Adipocyte (in vitro differentiated cells): ENCODE data around the gene APP.

Source experiments
- DNase-seq: peaks from one replicate; pipeline ENCODE4 v3.0.0-alpha.2; 2015; ENCODE audit warnings: low read depth
- H3K27me3 ChIP-seq: replicated peaks from 2 replicates; pipeline ENCODE4 v1.7.0; 2013; ENCODE audit warnings: mild to moderate bottlenecking, low read length, moderate library complexity; ENCODE audit not compliant: control insufficient read depth, insufficient read depth
- H3K36me3 ChIP-seq: 2 replicates; pipeline ENCODE4 v1.7.0; 2013; ENCODE audit warnings: low read length, mild to moderate bottlenecking, moderate library complexity; ENCODE audit not compliant: control insufficient read depth, insufficient read depth, severe bottlenecking
- H3K4me1 ChIP-seq: 2 replicates; pipeline ENCODE4 v1.7.0; 2013; ENCODE audit warnings: mild to moderate bottlenecking, low read length, moderate library complexity; ENCODE audit not compliant: control insufficient read depth, insufficient read depth
- H3K4me3 ChIP-seq: 2 replicates; pipeline ENCODE4 v1.7.0; 2013; ENCODE audit warnings: mild to moderate bottlenecking, low read length, moderate library complexity
- H3K9ac ChIP-seq: 2 replicates; pipeline ENCODE4 v1.7.0; 2013; ENCODE audit warnings: mild to moderate bottlenecking, low read length, moderate library complexity
- H3K9me3 ChIP-seq: 2 replicates; pipeline ENCODE4 v1.7.0; 2013; ENCODE audit warnings: mild to moderate bottlenecking, low read length, moderate library complexity; ENCODE audit not compliant: control insufficient read depth

APP gene

GRCh38 chr21:25952306-25952705 lies 218.3 kb downstream of the APP start:
- H3K36me3 ChIP-seq: peaks cover 7% of the 10 kb centered on the region
- H3K9me3 ChIP-seq: no peaks in the 10 kb centered on the region
- no peaks in the 10 kb centered on the region for H3K27me3 ChIP-seq
- DNase-seq: peak; percentile 15
- peaks cover 45% of the 10 kb centered on the region for H3K4me1 ChIP-seq
- no peak overlapping the region for H3K4me3 ChIP-seq
- no peak overlapping the region for H3K9ac ChIP-seq

DNA sequence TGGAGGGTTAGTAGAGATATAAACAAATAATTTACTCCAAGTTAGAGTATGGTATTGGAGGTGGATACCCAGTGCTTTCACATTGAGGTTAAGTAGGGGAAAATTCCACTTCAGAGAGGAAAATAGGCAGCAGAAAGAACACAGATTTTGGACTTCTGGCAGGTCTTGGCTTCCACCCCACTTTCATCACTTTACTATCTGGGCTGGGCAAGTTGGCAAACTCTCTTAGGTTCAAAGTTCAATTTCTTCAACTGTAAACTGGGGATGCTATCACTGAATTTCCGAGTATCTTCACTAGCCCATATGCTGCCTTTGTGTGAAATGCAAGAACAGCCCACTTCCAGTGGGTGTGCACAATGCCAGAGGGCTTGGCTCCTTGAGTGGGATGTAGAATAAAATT lies 220.9 kb downstream of the APP start:
- H3K9me3 ChIP-seq: peaks cover 3% of the 10 kb centered on the region
- H3K9ac ChIP-seq: no peak overlapping the region
- no peak overlapping the region for H3K4me3 ChIP-seq
- H3K27me3 ChIP-seq: no peaks in the 10 kb centered on the region
- peaks cover 30% of the 10 kb centered on the region for H3K4me1 ChIP-seq
- peaks cover 13% of the 10 kb centered on the region for H3K36me3 ChIP-seq
- DNase-seq: no peak

- H3K4me3 ChIP-seq: no peak overlapping the region
- peaks cover 3% of the 10 kb centered on the region for H3K9me3 ChIP-seq
- no peak overlapping the region for H3K9ac ChIP-seq
- peaks cover 7% of the 10 kb centered on the region for H3K36me3 ChIP-seq
- no peaks in the 10 kb centered on the region for H3K27me3 ChIP-seq
- no peak for DNase-seq
- H3K4me1 ChIP-seq: peaks cover 6% of the 10 kb centered on the region
These were observed 225.8 kb downstream of the APP start for GRCh38 chr21:25944672-25945213.

GRCh38 chr21:25944082-25944481 lies 226.5 kb downstream of the APP start:
- Histone ChIP-seq H3K9ac (no peak overlapping the region), H3K27me3 (no peaks in the 10 kb centered on the region), H3K4me1 (no peaks in the 10 kb centered on the region), H3K36me3 (peaks cover 7% of the 10 kb centered on the region), H3K4me3 (no peak overlapping the region), H3K9me3 (peaks cover 3% of the 10 kb centered on the region)
- no peak for DNase-seq

DNA sequence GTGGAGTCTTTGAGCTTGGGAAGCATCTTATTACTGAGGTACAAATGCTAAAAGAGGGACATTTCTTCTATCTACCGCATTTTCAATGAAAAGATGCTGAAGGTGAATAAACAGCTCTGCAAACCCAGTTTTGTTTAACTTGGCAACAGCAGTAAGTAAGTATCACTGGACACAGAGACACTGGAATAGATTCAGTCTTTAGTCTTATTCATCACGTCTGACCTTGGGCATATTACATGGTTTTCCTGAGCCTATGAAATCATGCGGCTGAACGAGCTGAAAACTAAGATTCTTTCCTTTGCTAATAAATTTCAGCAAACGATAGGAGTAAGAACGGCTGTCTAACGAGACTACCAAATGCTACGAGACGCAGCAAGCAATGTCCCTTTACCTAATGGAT lies 228.4 kb downstream of the APP start:
- Histone ChIP-seq H3K4me1 (no peaks in the 10 kb centered on the region), H3K9me3 (peaks cover 3% of the 10 kb centered on the region), H3K36me3 (peaks cover 7% of the 10 kb centered on the region), H3K4me3 (no peak overlapping the region), H3K27me3 (no peaks in the 10 kb centered on the region), H3K9ac (no peak overlapping the region)
- no peak for DNase-seq

DNA sequence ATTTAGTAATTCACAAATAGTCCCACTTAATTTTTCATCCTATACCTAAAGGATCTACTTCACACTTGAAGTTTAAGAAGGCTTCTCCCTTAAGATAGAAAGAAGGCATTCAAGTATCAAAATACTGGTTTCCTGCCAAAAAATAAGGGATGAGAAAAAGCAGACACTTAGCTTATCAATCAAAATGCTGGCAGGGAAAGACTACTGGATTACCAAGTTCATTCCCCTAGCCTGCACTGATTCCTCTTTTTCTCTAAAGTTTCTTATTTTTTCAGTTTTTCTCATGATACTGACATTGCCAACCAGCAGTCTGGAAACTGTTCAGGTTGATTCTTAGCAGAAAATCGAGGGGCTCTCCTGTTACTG lies 231.2 kb downstream of the APP start:
- DNase-seq: no peak
- no peaks in the 10 kb centered on the region for H3K27me3 ChIP-seq

DNA sequence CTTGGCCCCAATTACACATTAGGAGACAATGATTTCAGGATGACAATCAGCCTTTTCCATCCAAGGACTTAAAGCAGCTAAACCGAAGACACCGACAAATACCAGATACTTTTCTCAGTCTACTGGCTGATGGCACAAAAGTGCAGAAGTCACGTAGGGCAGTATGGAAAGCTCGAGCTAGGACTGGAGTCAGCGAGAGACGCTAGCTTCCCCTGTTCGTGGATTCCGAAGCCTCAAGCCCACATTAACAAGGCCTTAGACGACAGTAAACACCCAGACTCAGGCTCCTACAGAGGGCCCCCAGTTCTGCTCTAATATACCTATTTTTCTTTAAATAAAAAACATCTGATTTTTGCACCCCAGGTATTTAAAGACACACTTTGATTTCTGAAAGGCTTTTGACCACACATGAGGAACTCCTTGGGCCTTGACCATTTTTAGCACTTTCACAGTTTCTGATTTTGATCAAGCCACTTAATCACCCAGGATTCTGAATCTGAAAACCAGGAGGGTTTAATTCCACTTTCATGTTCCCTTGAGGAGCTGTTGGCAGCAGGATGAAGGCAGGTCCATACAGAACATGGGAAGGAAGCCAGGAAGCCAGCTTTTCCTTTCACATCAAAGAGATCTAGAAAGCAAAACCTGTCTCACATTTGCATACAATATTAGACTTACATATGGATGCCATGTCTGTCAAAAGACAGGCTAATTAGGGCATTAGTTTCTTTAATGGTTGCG lies 231.7 kb downstream of the APP start:
- Histone ChIP-seq H3K36me3 (no peaks in the 10 kb centered on the region), H3K9me3 (no peaks in the 10 kb centered on the region), H3K9ac (no peak overlapping the region), H3K27me3 (no peaks in the 10 kb centered on the region), H3K4me3 (no peak overlapping the region), H3K4me1 (peaks cover 8% of the 10 kb centered on the region)
- DNase-seq: no peak

More for the DNA sequence above, 231.2 kb downstream of the APP start:
- Histone ChIP-seq H3K9ac (no peak overlapping the region), H3K4me1 (peaks cover 8% of the 10 kb centered on the region), H3K4me3 (no peak overlapping the region), H3K36me3 (no peaks in the 10 kb centered on the region), H3K9me3 (no peaks in the 10 kb centered on the region)

DNA sequence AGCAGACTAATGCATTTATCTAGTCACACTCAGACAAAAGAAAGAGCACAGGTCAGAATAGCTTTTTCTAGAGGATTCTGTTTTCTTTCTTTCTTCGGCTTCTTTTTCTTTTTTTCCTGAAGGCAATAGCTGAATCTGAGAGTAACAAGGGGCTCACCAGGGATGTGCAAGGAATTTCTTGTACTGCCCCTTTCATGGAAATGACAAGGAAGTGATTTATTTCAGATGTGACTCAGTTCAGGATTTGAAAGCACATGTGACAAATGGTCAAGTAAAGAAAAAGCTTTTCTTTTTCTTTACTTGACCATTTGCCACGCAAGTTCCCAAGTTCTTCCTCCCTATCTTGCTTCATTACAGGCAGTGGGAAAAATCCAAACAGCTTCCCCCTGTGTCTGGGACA lies 233.8 kb downstream of the APP start:
- no peaks in the 10 kb centered on the region for H3K9me3 ChIP-seq
- no peak overlapping the region for H3K9ac ChIP-seq
- H3K27me3 ChIP-seq: no peaks in the 10 kb centered on the region
- peaks cover 15% of the 10 kb centered on the region for H3K4me1 ChIP-seq
- no peaks in the 10 kb centered on the region for H3K36me3 ChIP-seq
- DNase-seq: no peak
- no peak overlapping the region for H3K4me3 ChIP-seq

DNA sequence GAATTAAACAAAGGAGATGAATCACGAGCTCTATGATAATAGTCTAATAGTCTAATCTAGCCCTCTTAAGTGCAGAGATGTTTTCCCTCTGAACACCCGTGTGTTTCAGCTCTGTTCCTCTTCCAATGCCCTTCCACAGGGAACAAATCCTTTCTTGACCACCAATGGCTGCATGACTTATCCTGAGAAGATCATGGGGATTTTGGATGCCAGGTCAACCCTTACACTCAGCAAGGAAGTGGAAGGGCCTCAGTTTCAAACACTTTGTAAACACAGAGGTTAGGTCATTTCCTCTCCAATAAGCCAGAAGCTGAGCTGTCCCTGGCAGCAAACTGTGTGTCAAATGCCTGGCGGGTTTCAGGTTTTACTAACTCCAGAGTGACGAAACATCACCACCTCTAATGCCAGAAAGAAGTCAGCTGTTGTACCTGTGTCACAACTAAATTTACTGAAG lies 235.8 kb downstream of the APP start:
- peaks cover 26% of the 10 kb centered on the region for H3K4me1 ChIP-seq
- H3K9me3 ChIP-seq: no peaks in the 10 kb centered on the region
- no peaks in the 10 kb centered on the region for H3K27me3 ChIP-seq
- H3K4me3 ChIP-seq: no peak overlapping the region
- H3K9ac ChIP-seq: no peak overlapping the region
- DNase-seq: peak; percentile 82
- H3K36me3 ChIP-seq: no peaks in the 10 kb centered on the region

DNA sequence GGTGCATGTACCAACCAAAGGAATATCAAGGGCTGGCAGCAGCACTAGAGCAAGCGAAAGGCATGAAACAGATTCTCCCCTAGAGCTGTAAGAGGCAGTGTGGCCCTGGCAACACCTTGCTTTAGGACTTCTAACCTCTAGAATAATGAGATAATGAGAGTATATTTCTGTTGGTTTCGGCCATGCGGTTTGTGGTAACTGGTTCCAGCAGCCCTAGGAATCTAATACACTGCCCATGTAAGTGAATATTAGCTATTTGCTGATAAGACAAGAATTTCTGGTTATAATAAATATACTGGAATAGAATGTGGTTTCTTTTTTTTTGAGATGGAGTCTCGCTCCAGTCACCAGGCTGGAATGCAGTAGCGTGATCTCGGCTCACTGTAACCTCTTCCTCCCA lies 236.4 kb downstream of the APP start:
- no peak overlapping the region for H3K4me3 ChIP-seq
- H3K9ac ChIP-seq: no peak overlapping the region
- DNase-seq: no peak

DNA sequence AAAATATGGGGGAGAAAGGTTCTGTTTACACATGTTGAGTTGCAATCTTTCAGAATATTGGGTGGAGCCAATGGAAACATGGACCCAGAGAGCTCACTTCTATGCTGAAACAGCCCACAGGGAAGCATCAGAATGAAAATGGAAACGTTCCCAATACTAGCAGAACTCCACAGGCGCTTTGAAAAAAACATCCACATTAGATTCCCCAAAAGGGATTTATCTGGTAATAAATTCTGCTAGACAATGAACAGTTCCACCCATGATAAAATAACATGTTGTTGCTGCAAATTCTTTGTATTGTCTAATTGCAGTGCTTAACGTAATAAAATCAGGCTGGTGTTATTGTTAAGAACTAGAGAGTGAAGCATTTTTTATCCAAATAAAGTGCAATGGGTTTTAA lies 238.8 kb downstream of the APP start:
- peaks cover 32% of the 10 kb centered on the region for H3K4me1 ChIP-seq
- H3K4me3 ChIP-seq: no peak overlapping the region
- no peaks in the 10 kb centered on the region for H3K36me3 ChIP-seq
- no peaks in the 10 kb centered on the region for H3K27me3 ChIP-seq
- no peak for DNase-seq
- H3K9ac ChIP-seq: no peak overlapping the region
- no peaks in the 10 kb centered on the region for H3K9me3 ChIP-seq

More for the DNA sequence above, 236.4 kb downstream of the APP start:
- H3K27me3 ChIP-seq: no peaks in the 10 kb centered on the region
- H3K4me1 ChIP-seq: peaks cover 32% of the 10 kb centered on the region
- H3K9me3 ChIP-seq: no peaks in the 10 kb centered on the region
- no peaks in the 10 kb centered on the region for H3K36me3 ChIP-seq
